Measurements from ENCODE around the gene TOR3A. TPM values are rescaled to one million over a fixed set of nuclear protein-coding genes. Genes with fewer than 3 reads are reported as not detected.

Gene TOR3A
- total and polyA plus RNA-seq, 2 donors (not counting 1 experiment from before 2014, with no cell fraction given) = 24.0 to 62.1 TPM

GRCh38 chr1:179058487-179059483, 23.1 kb upstream of the TOR3A start:
- peak overlapping the region; percentile 24 for H3K27ac ChIP-seq (ENCODE audit: insufficient read depth, low read length)
- H2AFZ ChIP-seq (ENCODE audit: low read length) = no peak overlapping the region
- no peak overlapping the region for H3K9ac ChIP-seq (ENCODE audit: insufficient read depth, low read length)
- no peaks in the 10 kb centered on the region for H4K20me1 ChIP-seq (ENCODE audit: control insufficient read depth, extremely low read depth, insufficient read depth, low read length)
- peak overlapping the region; percentile 34 for H3K4me2 ChIP-seq (ENCODE audit: extremely low read depth, insufficient read depth, low read length)
- no peaks in the 10 kb centered on the region for H3K9me3 ChIP-seq (ENCODE audit: control insufficient read depth, insufficient read depth, low read depth, low read length)
- peak in 1 of 2 donors; percentile 64 for DNase-seq (ENCODE audit: low read depth in 2 of 2)
- no peak overlapping the region for H3K4me3 ChIP-seq (replicated peaks in 1 of 4; ENCODE audit: control extremely low read depth in 1 of 4, insufficient read depth in 1 of 4, low read depth in 3 of 4, low read length in 4 of 4)
- peaks cover under 1% of the 10 kb centered on the region for H3K36me3 ChIP-seq (ENCODE audit: control insufficient read depth, insufficient read depth, low read length)
- no peak for TF ChIP-seq EZH2 (IDR thresholded peaks at IDR 0.05; ENCODE audit: low read length, missing control alignments)
- TF ChIP-seq CTCF (conservative IDR thresholded peaks at IDR 0.05 in 1 of 2, IDR thresholded peaks at IDR 0.05 in 1 of 2; ENCODE audit: low read depth in 1 of 2, low read length in 2 of 2) = no peak
- H3K79me2 ChIP-seq (ENCODE audit: control insufficient read depth, insufficient read depth, low read length) = no peaks in the 10 kb centered on the region
- peaks cover 6% of the 10 kb centered on the region for H3K4me1 ChIP-seq (ENCODE audit: control insufficient read depth, extremely low read depth, insufficient read depth, low read length)
- H3K27me3 ChIP-seq (ENCODE audit: control insufficient read depth, insufficient read depth, low read length) = no peaks in the 10 kb centered on the region

GRCh38 chr1:179061360-179062282, 20.2 kb upstream of the TOR3A start:
- Histone ChIP-seq H3K9ac (ENCODE audit: insufficient read depth, low read length) (no peak overlapping the region), H3K4me2 (ENCODE audit: extremely low read depth, insufficient read depth, low read length) (no peak overlapping the region), H2AFZ (ENCODE audit: low read length) (no peak overlapping the region), H3K4me3 (replicated peaks in 1 of 4; ENCODE audit: control extremely low read depth in 1 of 4, insufficient read depth in 1 of 4, low read depth in 3 of 4, low read length in 4 of 4) (no peak overlapping the region), H3K79me2 (ENCODE audit: control insufficient read depth, insufficient read depth, low read length) (no peaks in the 10 kb centered on the region), H3K4me1 (ENCODE audit: control insufficient read depth, extremely low read depth, insufficient read depth, low read length) (peaks cover 6% of the 10 kb centered on the region), H3K27me3 (ENCODE audit: control insufficient read depth, insufficient read depth, low read length) (no peaks in the 10 kb centered on the region), H3K36me3 (ENCODE audit: control insufficient read depth, insufficient read depth, low read length) (peaks cover 5% of the 10 kb centered on the region), H3K9me3 (ENCODE audit: control insufficient read depth, insufficient read depth, low read depth, low read length) (no peaks in the 10 kb centered on the region), H4K20me1 (ENCODE audit: control insufficient read depth, extremely low read depth, insufficient read depth, low read length) (no peaks in the 10 kb centered on the region), H3K27ac (ENCODE audit: insufficient read depth, low read length) (no peak overlapping the region)
- no peak for TF ChIP-seq EZH2 (IDR thresholded peaks at IDR 0.05; ENCODE audit: low read length, missing control alignments)
- TF ChIP-seq CTCF (conservative IDR thresholded peaks at IDR 0.05 in 1 of 2, IDR thresholded peaks at IDR 0.05 in 1 of 2; ENCODE audit: low read depth in 1 of 2, low read length in 2 of 2) = no peak
- DNase-seq (ENCODE audit: low read depth in 2 of 2) = no peak

GRCh38 chr1:179066471-179066870, 15.4 kb upstream of the TOR3A start:
- Histone ChIP-seq H3K27ac (ENCODE audit: insufficient read depth, low read length) (no peak overlapping the region), H3K9me3 (ENCODE audit: control insufficient read depth, insufficient read depth, low read depth, low read length) (no peaks in the 10 kb centered on the region), H2AFZ (ENCODE audit: low read length) (no peak overlapping the region), H3K4me1 (ENCODE audit: control insufficient read depth, extremely low read depth, insufficient read depth, low read length) (no peaks in the 10 kb centered on the region), H4K20me1 (ENCODE audit: control insufficient read depth, extremely low read depth, insufficient read depth, low read length) (no peaks in the 10 kb centered on the region), H3K4me2 (ENCODE audit: extremely low read depth, insufficient read depth, low read length) (no peak overlapping the region), H3K9ac (ENCODE audit: insufficient read depth, low read length) (no peak overlapping the region), H3K4me3 (replicated peaks in 1 of 4; ENCODE audit: control extremely low read depth in 1 of 4, insufficient read depth in 1 of 4, low read depth in 3 of 4, low read length in 4 of 4) (no peak overlapping the region), H3K36me3 (ENCODE audit: control insufficient read depth, insufficient read depth, low read length) (peaks cover 8% of the 10 kb centered on the region), H3K79me2 (ENCODE audit: control insufficient read depth, insufficient read depth, low read length) (no peaks in the 10 kb centered on the region), H3K27me3 (ENCODE audit: control insufficient read depth, insufficient read depth, low read length) (no peaks in the 10 kb centered on the region)
- no peak for DNase-seq (ENCODE audit: low read depth in 2 of 2)
- no peak for TF ChIP-seq CTCF (conservative IDR thresholded peaks at IDR 0.05 in 1 of 2, IDR thresholded peaks at IDR 0.05 in 1 of 2; ENCODE audit: low read depth in 1 of 2, low read length in 2 of 2)
- no peak for TF ChIP-seq EZH2 (IDR thresholded peaks at IDR 0.05; ENCODE audit: low read length, missing control alignments)
